ENCODE data around the gene CPZ.

The CPZ gene

GRCh38 chr4:8579526-8580320, 12.8 kb upstream of the CPZ start:
- in situ Hi-C loops (cut with MboI; ENCODE audit: low sequenced_read_pairs), result no loop called here

- in situ Hi-C loops (cut with MboI; ENCODE audit: low sequenced_read_pairs), result no loop called here
Measured at GRCh38 chr4:8580321-8581093, 12.1 kb upstream of the CPZ start, which contains the start of gene GPR78. TSS of gene GPR78 (plus strand) at chr4:8580392. CDS start at chr4:8580983, 591 bp downstream.

GRCh38 chr4:8581094-8581861, 11.3 kb upstream of the CPZ start:
- in situ Hi-C loops (cut with MboI; ENCODE audit: low sequenced_read_pairs), result no loop called here

- in situ Hi-C loops (cut with MboI; ENCODE audit: low sequenced_read_pairs), result no loop called here
Measured at GRCh38 chr4:8582016-8582415, 10.5 kb upstream of the CPZ start.

- in situ Hi-C loops (cut with MboI; ENCODE audit: low sequenced_read_pairs), result no loop called here
Measured at GRCh38 chr4:8582436-8582835, 10.1 kb upstream of the CPZ start.

GRCh38 chr4:8582941-8583654, 9.5 kb upstream of the CPZ start:
- in situ Hi-C loops (cut with MboI; ENCODE audit: low sequenced_read_pairs), result no loop called here

- in situ Hi-C loops (cut with MboI; ENCODE audit: low sequenced_read_pairs), result no loop called here
Measured at GRCh38 chr4:8583655-8584025, 8.9 kb upstream of the CPZ start.

GRCh38 chr4:8585186-8585585, 7.4 kb upstream of the CPZ start:
- in situ Hi-C loops (cut with MboI; ENCODE audit: low sequenced_read_pairs), result no loop called here

GRCh38 chr4:8585721-8586212, 6.8 kb upstream of the CPZ start:
- in situ Hi-C loops (cut with MboI; ENCODE audit: low sequenced_read_pairs), result no loop called here

- in situ Hi-C loops (cut with MboI; ENCODE audit: low sequenced_read_pairs), result no loop called here
Measured at GRCh38 chr4:8586246-8586645, 6.3 kb upstream of the CPZ start.

- in situ Hi-C loops (cut with MboI; ENCODE audit: low sequenced_read_pairs), result no loop called here
Measured at GRCh38 chr4:8586671-8587468, 5.7 kb upstream of the CPZ start.

GRCh38 chr4:8587469-8588195, 4.9 kb upstream of the CPZ start:
- in situ Hi-C loops (cut with MboI; ENCODE audit: low sequenced_read_pairs), result no loop called here

GRCh38 chr4:8588196-8588470, 4.4 kb upstream of the CPZ start:
- in situ Hi-C loops (cut with MboI; ENCODE audit: low sequenced_read_pairs), result no loop called here

GRCh38 chr4:8589336-8589735, 3.2 kb upstream of the CPZ start:
- in situ Hi-C loops (cut with MboI; ENCODE audit: low sequenced_read_pairs), result no loop called here

- in situ Hi-C loops (cut with MboI; ENCODE audit: low sequenced_read_pairs), result no loop called here
Measured at GRCh38 chr4:8589823-8590545, 2.6 kb upstream of the CPZ start.

- in situ Hi-C loops (cut with MboI; ENCODE audit: low sequenced_read_pairs), result no loop called here
Measured at GRCh38 chr4:8590546-8590880, 2.1 kb upstream of the CPZ start.

GRCh38 chr4:8591114-8591513, 1.5 kb upstream of the CPZ start:
- in situ Hi-C loops (cut with MboI; ENCODE audit: low sequenced_read_pairs), result no loop called here

- in situ Hi-C loops (cut with MboI; ENCODE audit: low sequenced_read_pairs), result no loop called here
Measured at GRCh38 chr4:8591626-8592365, 769 bp upstream of the CPZ start.

Data from HL-60/S4 treated with retinoic acid at 250 ng/mL for 4 days and 3 days (cell line).